ENCODE data around the gene MCOLN1. TPM values are rescaled to one million over a fixed set of nuclear protein-coding genes. Genes with fewer than 3 reads are reported as not detected.

Gene MCOLN1
- total RNA-seq, 4 donors from 2014 or later, result 7.4 to 18.4 (median 17.5) TPM

- no peak for TF ChIP-seq CTCF (IDR thresholded peaks at IDR 0.05)
- Histone ChIP-seq H3K4me3 (no peak overlapping the region), H3K27ac (no peak overlapping the region), H3K36me3 (no peaks in the 10 kb centered on the region), H3K4me1 (peaks cover 0 to 30% (median 0%) of the 10 kb centered on the region in 3 donors), H3K9me3 (no peaks in the 10 kb centered on the region), H3K27me3 (no peaks in the 10 kb centered on the region)
- no peak for ATAC-seq
- no CpG with 5 or more reads among the region's 10 CpGs for WGBS, 2 donors (ENCODE audit: low coverage in 1 of 2)
Observed at GRCh38 chr19:7477758-7478157, 44.7 kb upstream of the MCOLN1 start.

- WGBS, 2 donors (ENCODE audit: low coverage in 1 of 2), result 60 to 76% methylated on average over 7 to 9 of the region's 26 CpGs
- Histone ChIP-seq H3K27me3 (no peaks in the 10 kb centered on the region), H3K9me3 (no peaks in the 10 kb centered on the region), H3K4me3 (no peak overlapping the region), H3K4me1 (peaks cover 0 to 36% (median 0%) of the 10 kb centered on the region in 3 donors), H3K36me3 (no peaks in the 10 kb centered on the region), H3K27ac (no peak overlapping the region)
- no peak for TF ChIP-seq EP300 (IDR thresholded peaks at IDR 0.05)
- no peak for TF ChIP-seq CTCF (IDR thresholded peaks at IDR 0.05)
- TF ChIP-seq POLR2A (IDR thresholded peaks at IDR 0.05), result no peak
- TF ChIP-seq POLR2AphosphoS5 (IDR thresholded peaks at IDR 0.05), result no peak
- peak; percentile 32 for ATAC-seq
Observed at GRCh38 chr19:7478173-7478842, 44.1 kb upstream of the MCOLN1 start.

GRCh38 chr19:7478843-7479227, 43.6 kb upstream of the MCOLN1 start:
- TF ChIP-seq POLR2AphosphoS5 (IDR thresholded peaks at IDR 0.05), result no peak
- TF ChIP-seq CTCF (IDR thresholded peaks at IDR 0.05), result no peak
- no peak for TF ChIP-seq POLR2A (IDR thresholded peaks at IDR 0.05)
- TF ChIP-seq EP300 (IDR thresholded peaks at IDR 0.05), result no peak
- H3K4me3 ChIP-seq, result no peak overlapping the region
- no CpG with 5 or more reads among the region's 9 CpGs for WGBS, 2 donors (ENCODE audit: low coverage in 1 of 2)
- no peaks in the 10 kb centered on the region for H3K27me3 ChIP-seq
- H3K27ac ChIP-seq, result no peak overlapping the region
- H3K36me3 ChIP-seq, result no peaks in the 10 kb centered on the region
- no peaks in the 10 kb centered on the region for H3K9me3 ChIP-seq
- no peak for ATAC-seq
- peaks cover 0 to 38% (median 0%) of the 10 kb centered on the region in 3 donors for H3K4me1 ChIP-seq

GRCh38 chr19:7480222-7480969, 42.0 kb upstream of the MCOLN1 start:
- Histone ChIP-seq H3K4me3 (no peak overlapping the region), H3K27ac (peak overlapping the region in 1 of 4 donors; percentile 51), H3K27me3 (no peaks in the 10 kb centered on the region), H3K36me3 (no peaks in the 10 kb centered on the region), H3K9me3 (no peaks in the 10 kb centered on the region), H3K4me1 (peaks cover 0 to 38% (median 0%) of the 10 kb centered on the region in 3 donors)
- TF ChIP-seq POLR2AphosphoS5 (IDR thresholded peaks at IDR 0.05) (no peak), EP300 (IDR thresholded peaks at IDR 0.05) (no peak), POLR2A (IDR thresholded peaks at IDR 0.05) (no peak), CTCF (IDR thresholded peaks at IDR 0.05) (no peak)
- WGBS, 2 donors (ENCODE audit: low coverage in 1 of 2), result 59 to 69% methylated on average over 8 to 9 of the region's 11 CpGs
- no peak for ATAC-seq

- no peaks in the 10 kb centered on the region for H3K9me3 ChIP-seq
- peaks cover 0 to 38% (median 0%) of the 10 kb centered on the region in 3 donors for H3K4me1 ChIP-seq
- H3K27me3 ChIP-seq, result no peaks in the 10 kb centered on the region
- ATAC-seq, result peak; percentile 26
- no peaks in the 10 kb centered on the region for H3K36me3 ChIP-seq
- TF ChIP-seq EP300 (IDR thresholded peaks at IDR 0.05) (no peak), POLR2AphosphoS5 (IDR thresholded peaks at IDR 0.05) (no peak), POLR2A (IDR thresholded peaks at IDR 0.05) (no peak)
- WGBS, 2 donors (ENCODE audit: low coverage in 1 of 2), result 66 to 72% methylated on average over 3 to 7 of the region's 7 CpGs
- peak overlapping the region in 1 of 4 donors; percentile 51 for H3K27ac ChIP-seq
- H3K4me3 ChIP-seq, result no peak overlapping the region
Observed at GRCh38 chr19:7480970-7481255, 41.5 kb upstream of the MCOLN1 start.

Data from gastroesophageal sphincter (tissue), 4 donors.